ENCODE measurements around the gene ESRP2. TPM values are rescaled to one million over a fixed set of nuclear protein-coding genes. Genes with fewer than 3 reads are reported as not detected.

ESRP2 gene
- total RNA-seq, 4 donors from 2014 or later = 0.17 to 2.1 (median 0.52) TPM

- TF ChIP-seq EP300 (IDR thresholded peaks at IDR 0.05) = no peak
- no peak for TF ChIP-seq POLR2A (IDR thresholded peaks at IDR 0.05; ENCODE audit: low read depth)
- no peak for TF ChIP-seq POLR2AphosphoS5 (IDR thresholded peaks at IDR 0.05)
- no peak for TF ChIP-seq CTCF (IDR thresholded peaks at IDR 0.05)
- WGBS = 78% methylated on average over 1 of the region's 1 CpG
- H3K27ac ChIP-seq (replicated peaks in 1 of 4) = no peak overlapping the region
- no peaks in the 10 kb centered on the region for H3K27me3 ChIP-seq
- DNase-seq (ENCODE audit: extremely low spot score) = no peak
- H3K4me1 ChIP-seq = no peaks in the 10 kb centered on the region
- H3K4me3 ChIP-seq = no peak overlapping the region
- peaks cover 26 to 78% (median 45%) of the 10 kb centered on the region in 4 donors for H3K36me3 ChIP-seq
- intact Hi-C loops (cut with DNase I) = no loop called here
- no peaks in the 10 kb centered on the region for H3K9me3 ChIP-seq
Observed at GRCh38 chr16:68190081-68190480, 45.8 kb downstream of the ESRP2 start.

GRCh38 chr16:68188170-68188569, 47.8 kb downstream of the ESRP2 start:
- Histone ChIP-seq H3K9me3 (no peaks in the 10 kb centered on the region), H3K27me3 (no peaks in the 10 kb centered on the region), H3K4me1 (no peaks in the 10 kb centered on the region), H3K4me3 (no peak overlapping the region), H3K36me3 (peaks cover 33 to 88% (median 57%) of the 10 kb centered on the region in 4 donors), H3K27ac (replicated peaks in 1 of 4) (no peak overlapping the region)
- 98% methylated on average over 5 of the region's 10 CpGs for WGBS
- intact Hi-C loops (cut with DNase I) = no loop called here
- DNase-seq (ENCODE audit: extremely low spot score) = no peak
- TF ChIP-seq CTCF (IDR thresholded peaks at IDR 0.05) = no peak
- no peak for TF ChIP-seq POLR2A (IDR thresholded peaks at IDR 0.05; ENCODE audit: low read depth)
- TF ChIP-seq POLR2AphosphoS5 (IDR thresholded peaks at IDR 0.05) = no peak
- no peak for TF ChIP-seq EP300 (IDR thresholded peaks at IDR 0.05)

- Histone ChIP-seq H3K9me3 (no peaks in the 10 kb centered on the region), H3K27me3 (no peaks in the 10 kb centered on the region), H3K36me3 (peaks cover 33 to 88% (median 58%) of the 10 kb centered on the region in 4 donors), H3K27ac (replicated peaks in 1 of 4) (no peak overlapping the region), H3K4me1 (no peaks in the 10 kb centered on the region), H3K4me3 (no peak overlapping the region)
- intact Hi-C loops (cut with DNase I) = no loop called here
- DNase-seq (ENCODE audit: extremely low spot score) = no peak
- TF ChIP-seq POLR2A (IDR thresholded peaks at IDR 0.05; ENCODE audit: low read depth) (no peak), EP300 (IDR thresholded peaks at IDR 0.05) (no peak), CTCF (IDR thresholded peaks at IDR 0.05) (no peak)
- WGBS = 100% methylated on average over 2 of the region's 2 CpGs
Observed at GRCh38 chr16:68187505-68187904, 48.4 kb downstream of the ESRP2 start.

DNA sequence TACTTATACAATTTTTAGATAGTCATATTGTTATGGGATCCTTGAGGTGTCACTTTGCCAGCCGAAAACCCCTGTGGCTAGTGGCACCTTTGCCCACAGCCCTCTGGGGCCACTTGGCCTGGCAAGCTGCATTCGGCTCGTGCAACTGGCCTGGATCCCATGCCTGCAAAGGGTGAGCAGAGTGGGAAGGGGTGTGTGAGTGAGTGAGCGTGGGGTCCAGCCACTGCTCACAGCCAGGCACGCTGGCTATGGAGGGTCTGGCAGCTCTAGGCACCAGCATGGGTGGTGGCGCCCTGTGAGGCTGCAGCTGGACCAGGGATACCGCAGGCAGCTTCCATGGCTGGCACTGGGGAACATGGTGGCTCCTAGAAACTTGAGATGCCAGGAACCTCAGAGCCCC, 49.0 kb downstream of the ESRP2 start:
- Histone ChIP-seq H3K27me3 (no peaks in the 10 kb centered on the region), H3K4me1 (no peaks in the 10 kb centered on the region), H3K4me3 (no peak overlapping the region), H3K9me3 (no peaks in the 10 kb centered on the region), H3K36me3 (peaks cover 33 to 91% (median 57%) of the 10 kb centered on the region in 4 donors), H3K27ac (replicated peaks in 1 of 4) (no peak overlapping the region)
- TF ChIP-seq POLR2AphosphoS5 (IDR thresholded peaks at IDR 0.05) = no peak
- no peak for TF ChIP-seq EP300 (IDR thresholded peaks at IDR 0.05)
- no peak for TF ChIP-seq CTCF (IDR thresholded peaks at IDR 0.05)
- no peak for TF ChIP-seq POLR2A (IDR thresholded peaks at IDR 0.05; ENCODE audit: low read depth)
- intact Hi-C loops (cut with DNase I) = no loop called here
- WGBS = 100% methylated on average over 3 of the region's 7 CpGs
- DNase-seq (ENCODE audit: extremely low spot score) = no peak

GRCh38 chr16:68183046-68183445, 52.9 kb downstream of the ESRP2 start:
- WGBS = 90% methylated on average over 3 of the region's 3 CpGs
- TF ChIP-seq POLR2AphosphoS5 (IDR thresholded peaks at IDR 0.05) (no peak), CTCF (IDR thresholded peaks at IDR 0.05) (no peak), EP300 (IDR thresholded peaks at IDR 0.05) (no peak), POLR2A (IDR thresholded peaks at IDR 0.05; ENCODE audit: low read depth) (no peak)
- no peaks in the 10 kb centered on the region for H3K27me3 ChIP-seq
- DNase-seq (ENCODE audit: extremely low spot score) = no peak
- H3K27ac ChIP-seq (replicated peaks in 1 of 4) = no peak overlapping the region
- H3K4me1 ChIP-seq = no peaks in the 10 kb centered on the region
- H3K9me3 ChIP-seq = no peaks in the 10 kb centered on the region
- H3K36me3 ChIP-seq = peaks cover 26 to 86% (median 47%) of the 10 kb centered on the region in 4 donors
- no peak overlapping the region for H3K4me3 ChIP-seq
- intact Hi-C loops (cut with DNase I) = no loop called here
